Measurements from ENCODE around the gene GLO1. TPM values are rescaled to one million over a fixed set of nuclear protein-coding genes. Genes with fewer than 3 reads are reported as not detected.
"Not testable (repeated sequence)": the region's sequence is repeated elsewhere in the genome, so short reads cannot be mapped to it uniquely, and the experiment has no call there.

GLO1 gene
- total RNA-seq, 4 donors from 2014 or later, result 70.7 to 124 (median 89.6) TPM

DNA sequence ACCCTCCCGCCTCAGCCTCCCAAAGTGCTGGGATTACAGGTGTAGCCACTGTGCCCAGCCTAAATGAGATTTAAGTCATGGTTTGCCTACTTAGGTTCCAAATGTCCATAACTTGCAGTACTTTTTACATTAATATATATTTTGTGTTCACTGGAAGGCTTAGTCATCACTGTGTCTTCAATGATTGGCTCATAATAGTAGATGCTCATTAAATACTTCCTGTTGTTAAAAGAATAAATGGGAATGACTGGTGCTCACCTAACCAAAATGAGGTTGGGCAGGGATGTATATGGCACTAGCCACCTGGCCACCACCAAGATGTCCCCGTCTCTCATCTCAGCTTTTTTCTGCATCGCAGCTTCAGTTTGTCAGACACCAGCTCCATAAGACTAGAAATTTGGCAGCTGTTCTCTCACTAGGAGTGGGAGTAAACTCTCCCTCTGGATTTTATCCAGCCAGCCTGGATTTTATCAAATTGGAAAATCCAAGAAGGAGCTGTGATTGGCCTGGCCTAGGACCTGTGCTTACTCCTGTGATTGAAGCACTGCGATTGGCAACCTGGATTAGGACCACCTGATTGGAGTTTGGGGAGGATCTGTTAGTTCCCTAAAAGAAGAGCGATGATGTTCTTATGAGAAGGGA lies 1.1 kb upstream of the GLO1 start:
- 85 to 92% methylated on average over 5 of the region's 5 CpGs for WGBS, 2 donors
- DNase-seq (ENCODE audit: low spot score in 2 of 2), result no peak
- intact Hi-C loops (cut with DNase I; ENCODE audit: low total_unique reads), result no loop called here
- TF ChIP-seq, protein P1, sequence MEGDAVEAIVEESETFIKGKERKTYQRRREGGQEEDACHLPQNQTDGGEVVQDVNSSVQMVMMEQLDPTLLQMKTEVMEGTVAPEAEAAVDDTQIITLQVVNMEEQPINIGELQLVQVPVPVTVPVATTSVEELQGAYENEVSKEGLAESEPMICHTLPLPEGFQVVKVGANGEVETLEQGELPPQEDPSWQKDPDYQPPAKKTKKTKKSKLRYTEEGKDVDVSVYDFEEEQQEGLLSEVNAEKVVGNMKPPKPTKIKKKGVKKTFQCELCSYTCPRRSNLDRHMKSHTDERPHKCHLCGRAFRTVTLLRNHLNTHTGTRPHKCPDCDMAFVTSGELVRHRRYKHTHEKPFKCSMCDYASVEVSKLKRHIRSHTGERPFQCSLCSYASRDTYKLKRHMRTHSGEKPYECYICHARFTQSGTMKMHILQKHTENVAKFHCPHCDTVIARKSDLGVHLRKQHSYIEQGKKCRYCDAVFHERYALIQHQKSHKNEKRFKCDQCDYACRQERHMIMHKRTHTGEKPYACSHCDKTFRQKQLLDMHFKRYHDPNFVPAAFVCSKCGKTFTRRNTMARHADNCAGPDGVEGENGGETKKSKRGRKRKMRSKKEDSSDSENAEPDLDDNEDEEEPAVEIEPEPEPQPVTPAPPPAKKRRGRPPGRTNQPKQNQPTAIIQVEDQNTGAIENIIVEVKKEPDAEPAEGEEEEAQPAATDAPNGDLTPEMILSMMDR (IDR thresholded peaks at IDR 0.05), result no peak
- TF ChIP-seq POLR2A (IDR thresholded peaks at IDR 0.05), result no peak
- H3K4me3 ChIP-seq (ENCODE audit: low read depth, poor library complexity, severe bottlenecking), result no peak overlapping the region

DNA sequence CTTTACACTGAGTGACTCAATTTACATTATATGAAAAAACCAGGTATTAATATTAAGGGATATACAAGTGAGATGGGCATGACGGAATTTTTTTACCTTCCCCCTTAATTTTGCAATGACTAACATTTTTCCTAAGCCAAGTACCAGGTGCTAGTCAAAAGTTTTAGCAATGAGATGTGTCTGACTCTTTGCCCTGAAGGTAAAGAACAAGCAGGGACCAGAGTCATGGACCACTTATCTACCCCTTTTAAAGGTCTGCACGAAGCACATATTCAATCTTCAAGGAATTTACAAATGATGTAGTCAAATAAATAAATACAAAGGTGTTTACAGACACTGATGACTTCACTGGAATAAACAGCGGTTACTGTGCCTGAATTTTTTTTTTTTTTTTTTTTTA lies 1.4 kb downstream of the GLO1 start:
- TF ChIP-seq, protein P1 (IDR thresholded peaks at IDR 0.05), result no peak
- no peak for TF ChIP-seq POLR2A (IDR thresholded peaks at IDR 0.05)
- no peak overlapping the region for H3K4me3 ChIP-seq (ENCODE audit: low read depth, poor library complexity, severe bottlenecking)
- 86 to 90% methylated on average over 3 of the region's 3 CpGs for WGBS, 2 donors
- no peak for DNase-seq (ENCODE audit: low spot score in 2 of 2)
- intact Hi-C loops (cut with DNase I; ENCODE audit: low total_unique reads), result no loop called here

DNA sequence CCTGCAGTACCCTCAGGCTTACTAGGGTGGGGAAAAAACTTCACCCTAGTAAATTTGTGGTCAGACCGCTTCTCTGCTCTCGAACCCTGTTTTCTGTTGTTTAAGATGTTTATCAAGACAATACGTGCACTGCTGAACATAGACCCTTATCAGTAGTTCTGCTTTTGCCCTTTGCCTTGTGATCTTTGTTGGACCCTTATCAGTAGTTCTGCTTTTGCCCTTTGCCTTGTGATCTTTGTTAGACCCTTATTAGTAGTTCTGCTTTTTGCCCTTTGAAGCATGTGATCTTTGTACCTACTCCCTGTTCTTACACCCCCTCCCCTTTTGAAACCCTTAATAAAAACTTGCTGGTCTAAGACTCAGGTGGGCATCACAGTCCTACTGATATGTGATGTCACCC lies 3.2 kb downstream of the GLO1 start:
- H3K4me3 ChIP-seq (ENCODE audit: low read depth, poor library complexity, severe bottlenecking); DNase-seq (ENCODE audit: low spot score in 2 of 2); intact Hi-C loops (cut with DNase I; ENCODE audit: low total_unique reads): not testable (repeated sequence)
- 94 to 98% methylated on average over 3 of the region's 3 CpGs for WGBS, 2 donors

DNA sequence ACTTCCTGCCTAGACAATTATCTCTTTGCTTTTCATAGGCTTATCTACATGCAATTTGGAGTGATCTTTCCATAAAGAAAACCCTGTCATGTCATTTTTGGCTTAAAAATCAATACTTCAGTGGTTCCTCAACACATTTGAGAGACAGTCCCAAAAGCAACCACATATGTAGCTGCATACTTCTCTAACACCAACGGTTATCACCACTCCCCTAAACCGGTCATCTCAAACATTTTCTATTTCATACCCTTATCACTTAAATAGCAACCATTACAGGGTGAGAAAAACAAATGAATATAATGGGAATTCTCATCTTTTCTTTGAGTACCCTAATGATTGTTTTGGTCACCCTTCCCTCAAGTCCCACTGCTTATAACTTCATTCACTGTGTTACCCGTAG lies 5.1 kb downstream of the GLO1 start:
- intact Hi-C loops (cut with DNase I; ENCODE audit: low total_unique reads), result no loop called here
- WGBS, 2 donors, result 90 to 94% methylated on average over 3 of the region's 3 CpGs
- DNase-seq (ENCODE audit: low spot score in 2 of 2), result no peak
- no peak overlapping the region for H3K4me3 ChIP-seq (ENCODE audit: low read depth, poor library complexity, severe bottlenecking)
- TF ChIP-seq, protein P1 (IDR thresholded peaks at IDR 0.05), result no peak
- no peak for TF ChIP-seq POLR2A (IDR thresholded peaks at IDR 0.05)

DNA sequence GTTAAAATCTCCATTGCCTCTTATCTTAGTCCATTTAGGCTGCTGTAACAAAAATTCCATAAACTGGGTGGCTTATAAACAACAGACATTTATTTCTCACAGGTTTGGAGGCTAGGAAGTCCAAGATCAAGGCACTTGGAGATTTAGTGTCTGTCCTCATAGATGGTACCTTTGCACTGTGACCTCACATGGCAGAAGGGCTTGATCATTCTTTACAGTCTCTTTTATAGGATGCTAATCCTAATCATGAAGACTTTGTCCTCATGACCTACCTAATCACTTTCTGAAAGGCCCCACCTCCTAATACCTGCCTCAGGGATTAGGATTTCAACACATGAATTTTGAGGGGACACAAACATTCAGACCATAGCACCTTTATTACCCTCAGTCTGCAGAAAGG lies 6.6 kb downstream of the GLO1 start:
- intact Hi-C loops (cut with DNase I; ENCODE audit: low total_unique reads), result no loop called here
- no peak overlapping the region for H3K4me3 ChIP-seq (ENCODE audit: low read depth, poor library complexity, severe bottlenecking)
- no peak for TF ChIP-seq POLR2A (IDR thresholded peaks at IDR 0.05)
- TF ChIP-seq, protein P1 (IDR thresholded peaks at IDR 0.05), result no peak
- no peak for DNase-seq (ENCODE audit: low spot score in 2 of 2)

- TF ChIP-seq POLR2A (IDR thresholded peaks at IDR 0.05), result no peak
- TF ChIP-seq, protein P1 (IDR thresholded peaks at IDR 0.05), result no peak
These were observed 7.0 kb downstream of the GLO1 start for GRCh38 chr6:38695933-38696332.

More at GRCh38 chr6:38695933-38696332, 7.0 kb downstream of the GLO1 start:
- intact Hi-C loops (cut with DNase I; ENCODE audit: low total_unique reads), result no loop called here
- no peak overlapping the region for H3K4me3 ChIP-seq (ENCODE audit: low read depth, poor library complexity, severe bottlenecking)
- 78 to 83% methylated on average over 1 of the region's 1 CpG for WGBS, 2 donors
- no peak for DNase-seq (ENCODE audit: low spot score in 2 of 2)

Measured in lower leg skin (tissue), 4 donors.